ENCODE results near the gene PCED1B.
"Not testable (repeated sequence)": the region's sequence is repeated elsewhere in the genome, so short reads cannot be mapped to it uniquely, and the experiment has no call there.

PCED1B gene

DNA sequence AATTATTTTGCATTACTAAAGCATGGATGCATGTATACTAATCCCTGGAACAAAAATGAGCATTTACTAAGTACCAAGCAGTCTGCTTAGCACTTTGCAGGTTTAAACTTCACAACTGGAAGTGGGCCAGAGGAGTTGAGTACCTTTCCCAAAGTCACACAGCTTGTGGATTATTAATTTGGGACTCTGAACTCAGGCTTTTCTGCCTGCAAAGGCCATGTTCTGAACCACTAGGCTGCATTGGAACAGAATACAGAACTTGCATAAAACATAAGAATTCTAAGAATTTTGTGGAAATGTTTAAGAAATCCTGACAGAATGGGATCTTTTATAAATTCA lies 133.2 kb downstream of the PCED1B start:
- DNase-seq = no peak

DNA sequence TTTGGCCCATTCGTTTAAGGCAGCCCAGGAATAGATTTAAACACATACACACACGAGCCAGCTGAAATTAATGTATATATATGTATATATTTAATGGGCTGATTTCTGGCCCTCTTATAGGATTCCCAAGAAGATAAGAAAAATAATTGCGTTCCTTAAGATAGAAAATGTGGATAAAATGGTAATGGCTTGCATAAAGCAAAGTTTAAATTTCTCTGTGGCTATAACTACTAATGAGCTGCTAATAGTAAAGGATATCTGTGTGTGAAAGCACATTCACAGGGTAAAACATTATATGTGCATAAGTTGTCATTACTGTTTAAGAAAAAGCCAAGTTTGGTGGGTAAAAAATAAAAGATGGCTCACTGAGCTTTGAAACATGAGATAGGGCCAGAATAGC lies 134.0 kb downstream of the PCED1B start:
- DNase-seq = no peak

DNA sequence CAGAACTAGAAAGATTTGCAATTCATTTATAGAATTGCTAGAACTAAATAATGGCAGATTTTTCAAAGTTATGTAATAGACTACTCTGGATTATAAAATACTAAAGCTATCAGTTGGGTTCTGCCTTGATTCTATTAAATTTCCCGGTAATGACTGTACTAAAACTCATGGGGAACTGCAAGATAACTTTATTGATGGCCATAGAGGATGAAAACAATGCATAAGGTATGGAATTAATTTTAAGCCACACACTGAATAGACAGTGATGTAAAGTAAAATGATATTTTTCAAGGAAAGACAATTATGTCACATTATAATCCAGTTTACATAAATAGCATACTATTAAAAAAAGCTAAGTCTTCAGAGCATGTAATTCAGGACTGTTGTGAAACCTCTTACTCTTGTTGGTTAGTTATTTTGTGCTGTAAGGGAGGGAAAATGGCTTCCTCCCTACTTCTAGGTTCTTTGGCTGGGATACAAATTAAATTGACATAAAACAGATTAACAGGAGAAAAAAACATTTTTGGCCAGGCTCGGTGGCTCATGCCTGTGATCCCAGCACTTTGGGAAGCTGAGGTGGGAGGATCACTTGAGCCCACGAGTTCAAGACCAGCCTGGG lies 134.7 kb downstream of the PCED1B start:
- DNase-seq = no peak

DNA sequence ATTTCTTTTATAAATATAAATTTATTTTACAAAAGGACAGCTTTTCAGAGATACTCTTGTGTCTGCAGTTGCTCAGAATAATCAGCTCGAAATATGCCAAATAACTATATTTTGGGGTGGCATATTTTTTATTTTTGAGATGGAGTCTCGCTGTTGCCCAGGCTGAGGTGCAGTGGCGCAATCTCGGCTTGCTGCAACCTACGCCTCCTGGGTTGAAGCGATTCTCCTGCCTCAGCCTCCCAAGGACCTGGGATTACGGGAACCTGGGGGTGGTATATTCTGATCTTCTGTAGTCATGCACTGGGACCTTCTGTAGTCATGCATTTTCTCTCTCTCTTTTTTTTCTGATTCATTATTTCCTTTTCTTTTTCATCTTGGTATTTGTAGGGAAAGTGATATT lies 135.3 kb downstream of the PCED1B start:
- DNase-seq = no peak

DNA sequence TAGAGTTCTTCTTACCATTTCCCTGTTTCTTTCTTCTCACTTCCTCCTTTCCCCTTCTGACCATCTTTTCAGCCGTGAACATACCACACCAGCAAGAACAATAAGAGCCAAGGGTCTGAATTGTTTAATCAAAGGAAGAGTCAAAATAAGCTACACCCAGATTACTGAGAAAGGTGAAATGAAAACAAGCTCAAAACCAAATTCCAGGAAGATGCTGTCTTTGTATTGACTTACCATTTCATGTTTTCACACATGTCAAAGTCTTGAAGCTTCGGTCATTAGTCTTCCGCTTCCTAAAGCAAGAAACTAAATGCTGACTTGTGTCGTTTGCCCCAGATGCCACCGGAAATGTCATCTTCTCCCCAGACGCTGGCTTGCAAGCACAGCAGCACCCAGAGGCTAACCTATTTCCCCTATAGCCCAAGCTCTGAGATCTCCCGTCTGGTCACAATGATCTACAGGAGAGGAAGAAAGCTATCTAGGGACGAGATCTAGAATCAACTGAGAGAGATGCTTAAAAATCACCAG lies 136.8 kb downstream of the PCED1B start:
- no peak for DNase-seq

DNA sequence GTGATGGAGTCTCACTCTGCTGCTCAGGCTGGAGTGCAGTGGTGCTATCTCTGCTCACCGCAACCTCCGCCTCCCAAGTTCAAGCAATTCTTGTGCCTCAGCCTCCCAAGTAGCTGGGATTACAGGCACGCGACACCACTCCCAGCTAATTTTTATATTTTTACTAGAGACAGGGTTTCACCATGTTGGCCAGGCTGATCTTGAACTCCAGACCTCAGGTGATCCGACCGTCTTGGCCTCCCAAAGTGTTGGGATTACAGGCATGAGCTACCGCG lies 138.1 kb downstream of the PCED1B start:
- not testable (repeated sequence) for DNase-seq

DNA sequence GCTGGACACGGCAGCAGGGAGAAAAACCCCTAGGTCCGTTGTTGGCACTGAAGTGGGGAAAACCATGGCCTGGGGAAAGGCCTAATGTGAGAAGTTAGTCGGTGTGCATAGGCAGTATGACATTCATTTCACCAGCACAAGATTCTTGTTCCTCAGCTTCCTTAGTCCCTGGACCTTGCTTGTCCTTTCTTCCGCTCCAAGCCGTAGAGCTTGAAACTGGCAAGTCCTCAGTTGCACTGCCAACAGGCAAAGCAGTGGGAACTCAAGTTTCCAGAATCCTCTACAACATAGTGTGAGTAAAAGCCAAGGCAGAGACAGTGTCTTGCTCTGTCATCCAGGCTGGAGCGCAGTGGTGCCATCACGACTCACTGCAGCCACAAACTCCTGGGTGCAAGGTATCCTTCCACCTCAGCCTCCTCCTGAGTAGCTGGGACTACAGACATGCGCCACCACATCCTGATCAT lies 138.8 kb downstream of the PCED1B start:
- no peak for DNase-seq

DNA sequence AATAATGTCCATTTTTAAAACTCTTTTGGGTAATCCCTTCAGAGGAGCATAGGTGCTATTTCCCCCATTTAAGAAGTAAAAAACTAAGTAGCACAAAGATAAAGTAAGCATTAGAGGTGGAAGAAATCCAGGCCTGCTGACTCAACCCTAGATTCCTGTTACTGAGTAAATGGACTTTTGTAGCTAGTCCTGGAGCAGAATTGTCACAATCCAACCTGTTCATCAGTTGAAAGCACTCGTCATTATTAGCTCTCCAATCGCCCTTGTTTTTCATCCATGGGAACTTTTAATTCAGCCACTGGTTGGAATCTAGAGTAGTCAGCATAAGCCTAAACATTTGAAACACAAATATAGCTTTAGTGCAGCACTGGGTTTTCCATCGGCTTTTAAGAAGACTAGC lies 139.8 kb downstream of the PCED1B start:
- no peak for DNase-seq

DNA sequence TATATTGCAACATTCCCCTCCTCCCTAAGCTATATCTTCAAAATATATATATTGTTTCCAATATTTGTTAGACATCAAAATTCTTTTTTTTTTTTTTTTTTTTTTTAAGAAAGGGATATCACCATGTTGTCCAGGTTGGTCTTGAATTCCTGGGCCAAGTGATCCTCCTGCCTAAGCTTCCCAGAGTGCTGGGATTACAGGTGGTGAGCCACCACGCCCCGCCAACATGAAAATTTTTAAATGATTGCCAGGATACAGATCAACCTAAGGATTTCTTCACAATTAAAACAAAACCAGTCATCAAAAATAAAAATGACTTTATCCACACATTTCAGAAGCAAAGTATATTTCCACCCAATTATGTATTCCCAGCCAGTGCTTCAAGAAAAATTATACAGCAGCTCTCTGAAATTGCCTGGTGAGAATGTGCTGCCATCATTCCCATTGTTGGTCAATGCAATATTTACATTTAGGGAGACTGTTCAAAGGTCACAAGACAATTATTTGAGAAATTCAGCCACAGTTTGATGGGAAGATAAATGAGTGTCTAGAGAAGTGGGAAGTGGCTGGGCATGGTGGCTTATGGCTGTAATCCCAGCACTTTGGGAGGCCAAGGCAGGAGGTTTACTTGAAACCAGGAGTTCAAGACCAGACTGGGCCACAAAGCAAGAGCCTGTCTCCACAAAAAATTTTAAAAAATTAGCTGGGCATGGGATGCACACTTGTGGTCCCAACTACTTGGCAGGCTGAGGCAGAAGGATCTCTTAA lies 142.0 kb downstream of the PCED1B start:
- DNase-seq = no peak

DNA sequence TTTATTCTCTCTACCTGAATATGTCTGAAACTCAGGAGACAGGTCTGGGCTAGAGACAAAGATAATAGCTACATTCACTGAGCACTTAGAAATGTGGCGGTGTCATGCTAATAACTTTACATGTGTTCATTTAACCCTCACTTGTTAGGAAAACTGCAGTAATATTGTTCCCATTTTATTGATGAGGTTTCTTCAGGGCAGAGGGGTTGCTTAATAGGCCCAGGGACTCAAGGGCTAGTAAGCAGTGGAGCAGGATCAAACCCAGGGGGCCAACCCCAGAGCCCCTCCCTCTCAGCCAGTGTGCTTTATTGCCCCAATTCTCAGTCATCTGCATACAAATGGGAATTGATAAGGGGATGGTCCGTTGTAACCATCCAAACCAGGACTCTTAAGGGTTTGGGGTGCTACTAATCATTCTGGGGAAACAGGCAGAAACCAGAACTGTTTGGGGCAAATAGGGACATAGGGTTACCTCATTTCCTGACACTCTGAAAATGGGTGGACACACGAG lies 143.2 kb downstream of the PCED1B start:
- DNase-seq = no peak

DNA sequence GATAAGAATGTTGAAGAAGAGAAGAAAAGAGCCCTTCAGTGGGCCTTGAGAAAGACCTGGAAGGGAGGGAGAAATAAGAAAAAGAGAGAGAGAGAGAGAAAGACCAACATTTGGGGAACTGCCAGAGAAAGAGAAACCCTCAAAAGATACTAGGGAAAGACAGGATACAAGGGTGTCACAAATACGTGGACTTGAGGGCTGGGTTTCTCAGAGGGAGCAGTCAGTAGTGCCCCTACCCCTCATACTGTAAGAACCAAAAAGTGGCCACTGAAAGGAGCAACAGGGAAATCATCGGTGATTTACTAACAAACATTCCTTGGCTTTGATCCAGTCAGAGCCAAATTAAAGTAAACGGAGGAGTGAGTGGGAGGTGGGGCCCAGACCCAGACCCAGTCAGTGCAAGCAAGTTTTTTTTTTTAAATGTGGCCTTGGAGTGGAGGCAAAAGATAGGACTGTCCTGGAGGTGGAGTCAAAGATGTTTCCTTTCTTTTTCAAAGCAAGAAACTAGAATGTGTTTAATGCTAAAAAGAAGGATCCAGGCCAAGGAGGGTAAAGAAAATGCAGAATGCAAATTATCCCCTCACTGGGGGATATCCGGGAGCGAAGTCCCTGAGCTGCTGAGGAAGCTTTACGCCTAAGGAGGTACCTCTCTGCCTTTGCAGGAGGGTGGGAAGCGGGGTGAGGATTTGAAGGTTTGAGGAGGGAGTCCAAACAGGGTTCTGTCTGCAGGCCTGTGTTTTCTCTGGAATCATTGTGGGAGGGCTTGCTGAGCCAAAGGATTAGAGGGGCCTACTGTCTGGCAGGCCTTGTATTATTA lies 143.8 kb downstream of the PCED1B start:
- no peak for DNase-seq

DNA sequence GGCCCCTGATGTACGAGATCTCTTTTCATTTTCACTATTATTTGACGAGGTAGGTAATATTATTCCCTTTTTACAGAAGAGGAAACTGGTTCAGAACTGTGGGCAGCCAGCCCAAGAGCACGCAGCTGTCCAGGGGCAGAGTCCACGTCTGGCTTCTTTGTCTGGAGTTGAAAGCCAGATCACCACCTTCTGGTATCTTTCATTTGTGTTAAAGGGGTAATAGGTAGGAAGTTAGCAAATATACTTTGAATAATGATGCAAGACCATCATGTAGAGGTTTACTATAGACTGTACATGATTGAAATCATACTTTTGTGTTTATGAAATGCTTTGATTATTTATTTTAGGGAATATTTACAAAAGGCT lies 144.4 kb downstream of the PCED1B start:
- no peak for DNase-seq

DNA sequence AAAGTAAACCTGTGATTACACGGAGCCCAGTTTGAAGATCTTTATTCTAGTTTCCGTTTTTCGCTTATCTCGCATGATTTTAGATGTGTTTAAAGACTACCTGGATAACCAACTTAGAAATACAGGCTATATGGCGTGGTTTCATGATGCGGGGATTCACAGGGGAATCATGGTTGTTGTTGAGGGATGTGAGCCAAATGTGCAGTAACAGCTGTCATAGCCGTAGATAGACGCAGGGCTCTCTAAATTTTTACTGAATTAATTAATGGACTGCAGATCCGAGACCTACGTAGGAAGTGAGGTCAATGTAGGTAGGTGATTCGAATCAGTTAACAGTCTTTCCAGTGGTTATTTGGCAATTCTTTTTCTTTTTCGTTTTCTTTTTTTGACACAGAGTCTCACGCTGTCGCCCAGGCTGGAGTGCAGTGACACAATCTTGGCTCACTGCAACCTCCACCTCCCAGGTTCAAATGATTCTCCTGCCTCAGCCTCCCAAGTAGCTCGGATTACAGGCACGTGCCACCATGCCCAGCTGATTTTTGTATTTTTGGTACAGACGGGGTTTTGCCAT lies 145.2 kb downstream of the PCED1B start:
- no peak for DNase-seq

DNA sequence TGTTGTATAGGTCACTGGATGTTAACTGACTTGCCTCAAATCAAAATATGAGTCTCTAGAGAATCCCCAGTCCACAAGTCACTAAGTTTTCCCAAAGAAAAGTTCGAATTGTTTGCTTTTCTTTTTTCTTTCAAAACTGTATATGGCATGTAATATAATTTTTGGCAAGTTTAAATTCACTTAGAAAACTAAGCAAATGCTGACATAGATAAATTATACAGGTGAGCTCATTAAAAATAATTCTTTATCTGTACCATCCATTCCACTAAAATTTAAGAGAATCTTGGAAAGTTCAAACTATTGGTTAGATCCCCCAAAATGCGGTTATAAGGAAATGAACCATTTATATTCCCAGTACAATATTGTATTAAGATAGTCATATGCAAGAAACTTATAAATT lies 145.9 kb downstream of the PCED1B start:
- no peak for DNase-seq

DNA sequence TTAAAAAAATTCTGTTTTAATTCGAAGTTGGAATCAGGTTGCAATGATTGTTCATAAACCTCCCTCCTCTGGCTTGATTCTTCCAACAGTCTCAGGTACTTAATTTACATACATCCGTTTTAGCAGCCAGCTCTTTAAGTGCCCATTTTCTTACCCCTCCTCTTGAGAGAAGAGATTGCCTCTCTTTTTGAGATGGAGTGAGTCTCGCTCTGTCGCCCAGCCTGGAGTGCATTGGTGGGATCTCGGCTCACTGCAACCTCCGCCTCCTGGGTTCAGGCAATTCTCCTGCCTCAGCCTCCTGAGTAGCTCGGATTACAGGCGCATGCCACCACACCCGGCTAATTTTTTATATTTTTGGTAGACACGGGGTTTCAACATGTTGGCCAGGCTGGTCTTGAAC lies 146.8 kb downstream of the PCED1B start:
- no peak for DNase-seq

DNA sequence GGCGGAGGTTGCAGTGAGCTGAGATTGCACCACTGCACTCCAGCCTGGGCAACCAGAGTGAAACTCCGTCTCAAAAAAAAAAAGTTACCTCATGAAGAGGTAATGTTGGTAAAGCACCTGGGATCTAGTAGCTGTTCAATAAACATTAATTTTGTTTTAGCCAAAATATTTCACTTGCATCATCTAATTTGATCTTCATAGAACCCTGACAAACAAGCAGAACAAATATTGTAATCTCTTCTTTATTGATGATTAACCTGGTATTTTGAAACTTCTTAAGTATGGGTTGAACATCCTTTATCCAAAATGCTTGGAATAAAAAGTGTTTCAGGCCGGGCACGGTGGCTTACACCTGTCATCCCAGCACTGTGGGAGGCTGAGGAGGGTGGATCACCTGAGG lies 149.4 kb downstream of the PCED1B start:
- DNase-seq = no peak

DNA sequence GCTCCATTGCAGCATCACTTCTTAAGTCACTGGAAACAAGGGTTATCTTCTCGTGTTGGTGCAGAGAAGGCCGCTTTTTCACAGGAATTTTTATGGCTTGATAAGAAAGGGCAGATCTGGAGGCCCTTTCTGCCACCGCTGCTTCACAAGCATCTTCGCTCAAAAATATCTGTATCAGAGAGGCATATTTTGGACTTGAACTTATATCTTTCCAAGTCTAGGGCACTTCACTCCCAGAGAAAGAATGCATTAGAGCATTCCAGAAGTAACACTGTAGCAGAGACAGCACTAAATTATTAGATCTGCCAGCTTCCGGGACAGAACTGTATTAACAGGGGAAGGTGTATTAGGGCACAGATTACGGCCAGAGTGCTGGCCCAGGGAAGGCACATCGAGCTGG lies 152.0 kb downstream of the PCED1B start:
- no peak for DNase-seq

DNA sequence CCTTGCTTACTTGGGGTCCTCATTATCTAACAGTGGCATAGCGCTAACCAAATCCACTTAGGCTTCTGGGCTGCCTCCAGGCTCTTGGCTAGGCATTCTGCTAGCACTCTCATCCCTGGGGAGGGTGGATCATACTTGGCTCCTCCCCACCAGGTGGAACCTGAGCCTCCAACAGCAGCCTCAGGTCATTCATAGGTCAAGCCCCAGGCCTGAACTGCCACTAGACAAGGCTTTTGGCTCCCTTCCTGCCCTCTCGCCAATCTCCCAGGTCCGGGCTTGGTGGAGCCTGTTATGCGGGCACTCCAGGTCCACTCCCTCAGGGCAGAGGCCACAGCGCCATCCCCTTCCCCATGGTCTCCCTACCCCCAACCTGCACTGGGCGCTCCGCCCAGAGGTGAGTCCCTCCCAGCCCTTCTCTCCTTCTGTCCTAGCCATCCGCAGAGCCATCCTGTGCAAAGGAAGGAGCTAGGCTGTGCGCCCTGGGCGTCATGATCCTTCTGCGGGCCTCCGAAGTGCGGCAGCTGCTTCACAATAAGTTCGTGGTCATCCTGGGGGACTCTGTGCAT lies 155.2 kb downstream of the PCED1B start:
- no peak for DNase-seq

DNA sequence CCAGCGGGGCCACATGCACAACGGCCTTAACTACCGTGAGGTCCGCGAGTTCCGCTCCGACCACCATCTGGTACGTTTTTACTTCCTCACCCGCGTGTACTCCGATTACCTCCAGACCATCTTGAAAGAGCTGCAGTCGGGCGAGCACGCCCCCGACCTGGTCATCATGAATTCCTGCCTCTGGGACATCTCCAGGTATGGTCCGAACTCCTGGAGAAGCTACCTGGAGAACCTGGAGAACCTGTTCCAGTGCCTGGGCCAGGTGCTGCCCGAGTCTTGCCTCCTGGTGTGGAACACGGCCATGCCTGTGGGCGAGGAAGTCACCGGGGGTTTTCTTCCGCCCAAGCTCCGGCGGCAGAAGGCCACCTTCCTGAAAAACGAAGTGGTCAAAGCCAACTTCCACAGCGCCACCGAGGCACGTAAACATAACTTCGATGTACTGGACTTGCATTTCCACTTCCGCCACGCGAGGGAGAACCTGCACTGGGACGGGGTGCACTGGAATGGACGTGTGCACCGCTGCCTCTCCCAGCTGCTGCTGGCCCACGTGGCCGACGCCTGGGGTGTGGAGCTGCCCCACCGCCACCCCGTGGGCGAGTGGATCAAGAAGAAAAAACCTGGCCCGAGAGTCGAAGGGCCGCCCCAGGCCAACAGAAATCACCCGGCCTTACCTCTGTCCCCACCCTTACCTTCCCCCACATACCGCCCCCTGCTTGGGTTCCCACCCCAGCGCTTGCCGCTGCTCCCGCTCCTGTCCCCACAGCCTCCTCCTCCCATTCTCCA lies 156.0 kb downstream of the PCED1B start:
- DNase-seq = no peak

DNA sequence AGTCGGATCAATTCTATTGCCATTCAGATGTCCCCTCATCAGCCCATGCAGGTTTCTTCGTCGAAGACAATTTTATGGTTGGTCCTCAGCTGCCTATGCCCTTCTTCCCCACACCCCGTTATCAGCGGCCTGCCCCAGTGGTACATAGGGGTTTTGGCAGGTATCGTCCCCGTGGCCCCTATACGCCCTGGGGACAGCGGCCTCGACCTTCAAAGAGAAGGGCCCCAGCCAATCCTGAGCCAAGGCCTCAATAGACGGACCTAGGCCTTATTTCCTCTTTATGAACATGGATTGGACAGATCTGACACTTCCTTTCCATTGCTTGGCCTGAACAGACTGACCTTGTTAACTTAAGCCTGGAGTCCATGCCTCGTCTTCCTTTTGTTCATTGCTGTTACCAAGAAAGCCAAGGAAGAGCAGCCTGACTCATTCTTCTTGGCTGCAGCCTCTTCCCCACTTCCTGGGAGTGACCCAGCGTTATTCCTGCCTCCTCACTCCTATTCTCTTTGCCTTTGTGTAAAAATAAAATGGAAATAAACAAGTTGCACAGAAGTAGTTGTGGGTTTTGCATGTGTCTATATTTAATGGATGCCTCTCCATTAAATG lies 156.8 kb downstream of the PCED1B start:
- no peak for DNase-seq

DNA sequence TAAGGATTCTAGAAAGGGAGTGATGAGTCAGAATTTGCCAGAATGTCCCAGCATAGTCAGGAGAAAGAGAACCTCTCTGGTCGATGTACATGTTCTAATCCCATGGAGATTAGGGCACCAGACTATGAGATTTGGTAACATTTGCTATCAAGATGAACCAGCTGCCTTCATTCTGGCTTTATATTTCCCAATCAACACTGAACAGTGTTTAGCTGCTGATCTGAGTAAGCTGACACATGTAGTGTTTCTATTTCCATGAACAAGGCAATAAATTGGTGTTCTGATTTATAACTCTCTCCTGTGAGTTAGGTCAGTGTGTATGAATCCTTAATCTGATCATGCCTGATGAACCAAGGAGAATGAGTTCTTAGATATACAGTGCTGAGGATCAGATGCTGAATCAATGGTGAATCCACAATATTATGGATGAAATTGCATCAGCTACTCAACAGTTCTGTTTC lies 158.4 kb downstream of the PCED1B start:
- no peak for DNase-seq

DNA sequence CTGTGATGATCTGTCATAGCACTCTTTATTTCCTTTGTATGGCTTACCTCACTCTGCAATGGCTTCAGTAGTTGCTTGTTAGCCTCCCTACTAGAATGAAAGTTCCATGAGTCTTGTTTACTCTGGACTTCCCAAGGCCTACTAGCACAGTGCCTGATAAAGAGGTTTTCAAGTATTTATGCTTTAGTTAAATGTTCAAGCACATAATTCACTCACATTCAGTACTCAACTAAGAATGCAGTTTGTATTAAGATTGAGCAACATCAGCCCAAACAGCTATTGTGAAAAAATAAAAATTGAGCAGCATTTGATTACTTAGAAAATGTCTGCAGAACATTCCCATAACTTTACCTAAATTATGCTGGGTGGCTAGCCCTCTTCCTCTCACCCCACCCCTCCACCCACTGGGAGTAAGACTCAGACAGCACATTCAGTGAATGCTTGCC lies 159.3 kb downstream of the PCED1B start:
- DNase-seq = no peak
